Suprapubic skin (tissue), 3 donors: ENCODE data around the gene C6orf62.

Source experiments
- POLR2AphosphoS5 ChIP-seq, 3 donors: sonication (generic); formaldehyde crosslinking; IDR thresholded peaks; one replicate each; pipeline ENCODE4 v1.6.1; 2017; ENCODE audit warnings: antibody characterized with exemption in 3 of 3
- TF ChIP-seq, protein P1 (sequence below), 2 donors: fragments of 200-600 bp in 1 of 2; fragments of 450-650 bp in 1 of 2; sonication (generic) in 1 of 2; IDR thresholded peaks; one replicate each; pipeline ENCODE4 v1.5.1; 2016 to 2019; ENCODE audit warnings: antibody characterized with exemption in 2 of 2, mild to moderate bottlenecking in 1 of 2, moderate library complexity in 1 of 2

DNA sequence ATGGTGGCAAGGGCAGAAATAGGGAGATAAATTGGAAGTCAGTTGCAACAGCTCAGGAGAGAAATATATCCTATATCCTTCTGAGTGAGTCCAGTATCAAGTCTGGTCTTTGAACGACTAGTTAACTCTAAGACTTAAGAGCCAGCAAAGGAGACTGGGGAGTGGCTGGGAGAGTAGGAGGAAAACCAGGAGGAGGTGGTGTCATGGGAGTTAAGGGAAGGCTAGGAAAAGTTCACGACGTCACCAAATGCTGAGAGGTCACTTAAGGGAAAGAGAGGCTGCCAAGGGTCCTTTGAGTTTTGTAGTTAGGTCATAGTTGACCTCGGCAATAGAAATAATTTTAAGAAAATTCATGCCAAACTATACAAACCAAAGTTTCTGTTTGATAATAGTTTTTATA, 27.0 kb downstream of the C6orf62 start:
- TF ChIP-seq, protein P1, sequence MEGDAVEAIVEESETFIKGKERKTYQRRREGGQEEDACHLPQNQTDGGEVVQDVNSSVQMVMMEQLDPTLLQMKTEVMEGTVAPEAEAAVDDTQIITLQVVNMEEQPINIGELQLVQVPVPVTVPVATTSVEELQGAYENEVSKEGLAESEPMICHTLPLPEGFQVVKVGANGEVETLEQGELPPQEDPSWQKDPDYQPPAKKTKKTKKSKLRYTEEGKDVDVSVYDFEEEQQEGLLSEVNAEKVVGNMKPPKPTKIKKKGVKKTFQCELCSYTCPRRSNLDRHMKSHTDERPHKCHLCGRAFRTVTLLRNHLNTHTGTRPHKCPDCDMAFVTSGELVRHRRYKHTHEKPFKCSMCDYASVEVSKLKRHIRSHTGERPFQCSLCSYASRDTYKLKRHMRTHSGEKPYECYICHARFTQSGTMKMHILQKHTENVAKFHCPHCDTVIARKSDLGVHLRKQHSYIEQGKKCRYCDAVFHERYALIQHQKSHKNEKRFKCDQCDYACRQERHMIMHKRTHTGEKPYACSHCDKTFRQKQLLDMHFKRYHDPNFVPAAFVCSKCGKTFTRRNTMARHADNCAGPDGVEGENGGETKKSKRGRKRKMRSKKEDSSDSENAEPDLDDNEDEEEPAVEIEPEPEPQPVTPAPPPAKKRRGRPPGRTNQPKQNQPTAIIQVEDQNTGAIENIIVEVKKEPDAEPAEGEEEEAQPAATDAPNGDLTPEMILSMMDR (IDR thresholded peaks at IDR 0.05) = no peak
- no peak for TF ChIP-seq POLR2AphosphoS5 (IDR thresholded peaks at IDR 0.05)
